Mucosa of stomach (tissue), 1 donor: ENCODE results near the gene MBNL3.
"Not testable (repeated sequence)": the region's sequence is repeated elsewhere in the genome, so short reads cannot be mapped to it uniquely, and the experiment has no call there.

Experiments
- H3K27me3 ChIP-seq: one replicate; pipeline ENCODE4 v1.7.0; 2013; ENCODE audit warnings: mild to moderate bottlenecking, low read length; ENCODE audit not compliant: control insufficient read depth, insufficient read depth
- H3K36me3 ChIP-seq: one replicate; pipeline ENCODE4 v1.7.0; 2013; ENCODE audit warnings: low read length; ENCODE audit not compliant: control insufficient read depth, insufficient read depth
- H3K4me1 ChIP-seq: one replicate; pipeline ENCODE4 v1.7.0; 2013; ENCODE audit warnings: mild to moderate bottlenecking, low read length; ENCODE audit not compliant: control insufficient read depth, insufficient read depth
- H3K4me3 ChIP-seq: one replicate; pipeline ENCODE4 v1.7.0; 2013; ENCODE audit warnings: low read length
- H3K9ac ChIP-seq: one replicate; pipeline ENCODE4 v1.7.0; 2013; ENCODE audit warnings: mild to moderate bottlenecking, low read length, moderate library complexity
- H3K9me3 ChIP-seq: one replicate; pipeline ENCODE4 v1.7.0; 2013; ENCODE audit warnings: mild to moderate bottlenecking, low read length, moderate library complexity; ENCODE audit not compliant: control insufficient read depth
- donor health status: Pancreatic carcinoma.

The MBNL3 gene

GRCh38 chrX:132364313-132364712 lies 124.5 kb downstream of the MBNL3 start:
- H3K4me3 ChIP-seq: no peak overlapping the region
- H3K27me3 ChIP-seq: no peaks in the 10 kb centered on the region
- no peaks in the 10 kb centered on the region for H3K36me3 ChIP-seq
- H3K9ac ChIP-seq: no peak overlapping the region
- no peaks in the 10 kb centered on the region for H3K4me1 ChIP-seq
- no peaks in the 10 kb centered on the region for H3K9me3 ChIP-seq

GRCh38 chrX:132353430-132353829 lies 135.4 kb downstream of the MBNL3 start:
- Histone ChIP-seq H3K36me3 (no peaks in the 10 kb centered on the region), H3K9me3 (no peaks in the 10 kb centered on the region), H3K4me1 (no peaks in the 10 kb centered on the region), H3K4me3 (no peak overlapping the region), H3K9ac (no peak overlapping the region), H3K27me3 (no peaks in the 10 kb centered on the region)

- Histone ChIP-seq H3K27me3 (no peaks in the 10 kb centered on the region), H3K9ac (no peak overlapping the region), H3K4me3 (no peak overlapping the region), H3K4me1 (no peaks in the 10 kb centered on the region), H3K9me3 (no peaks in the 10 kb centered on the region), H3K36me3 (no peaks in the 10 kb centered on the region)
Measured at GRCh38 chrX:132336172-132336571, 152.7 kb downstream of the MBNL3 start.

GRCh38 chrX:132333351-132333750 lies 155.5 kb downstream of the MBNL3 start:
- no peaks in the 10 kb centered on the region for H3K27me3 ChIP-seq
- no peaks in the 10 kb centered on the region for H3K36me3 ChIP-seq
- H3K9ac ChIP-seq: no peak overlapping the region
- H3K4me1 ChIP-seq: no peaks in the 10 kb centered on the region
- no peaks in the 10 kb centered on the region for H3K9me3 ChIP-seq
- no peak overlapping the region for H3K4me3 ChIP-seq

GRCh38 chrX:132331532-132331931 lies 157.3 kb downstream of the MBNL3 start:
- Histone ChIP-seq H3K9ac (no peak overlapping the region), H3K9me3 (no peaks in the 10 kb centered on the region), H3K4me1 (no peaks in the 10 kb centered on the region), H3K4me3 (no peak overlapping the region), H3K27me3 (no peaks in the 10 kb centered on the region), H3K36me3 (no peaks in the 10 kb centered on the region)

GRCh38 chrX:132331000-132331399 lies 157.8 kb downstream of the MBNL3 start:
- Histone ChIP-seq H3K36me3 (no peaks in the 10 kb centered on the region), H3K9ac (no peak overlapping the region), H3K27me3 (no peaks in the 10 kb centered on the region), H3K9me3 (no peaks in the 10 kb centered on the region), H3K4me1 (no peaks in the 10 kb centered on the region), H3K4me3 (no peak overlapping the region)

GRCh38 chrX:132330156-132330729 lies 158.6 kb downstream of the MBNL3 start:
- Histone ChIP-seq H3K4me3 (no peak overlapping the region), H3K4me1 (no peaks in the 10 kb centered on the region), H3K36me3 (no peaks in the 10 kb centered on the region), H3K9ac (no peak overlapping the region), H3K27me3 (no peaks in the 10 kb centered on the region), H3K9me3 (no peaks in the 10 kb centered on the region)

GRCh38 chrX:132326960-132327359 lies 161.9 kb downstream of the MBNL3 start:
- not testable (repeated sequence) for H3K9ac ChIP-seq, H3K4me1 ChIP-seq, H3K27me3 ChIP-seq, H3K36me3 ChIP-seq, H3K4me3 ChIP-seq, H3K9me3 ChIP-seq
